Vagina (tissue), 2 donors: ENCODE data around the gene POLA2. TPM values are rescaled to one million over a fixed set of nuclear protein-coding genes. Genes with fewer than 3 reads are reported as not detected.
A peak's percentile ranks its signal among the peaks of the same experiment; 100 is the strongest.

ENCODE experiments used
- DNase-seq, 2 donors: peaks; one replicate each; pipeline ENCODE4 v3.0.0-alpha.2; 2017; ENCODE audit errors: extremely low spot score in 2 of 2
- H3K27ac ChIP-seq: fragments of 200-600 bp; sonication (generic); one replicate; pipeline ENCODE4 v1.5.1; 2019
- H3K27me3 ChIP-seq: fragments of 200-600 bp; sonication (generic); one replicate; pipeline ENCODE4 v1.5.1; 2019
- H3K36me3 ChIP-seq, 2 donors: fragments of 200-600 bp; sonication (generic); one replicate each; pipeline ENCODE4 v1.5.1; 2017 to 2019
- H3K4me1 ChIP-seq: fragments of 200-600 bp; sonication (generic); one replicate; pipeline ENCODE4 v1.5.1; 2019
- H3K4me3 ChIP-seq, 2 donors: fragments of 200-600 bp; sonication (generic); 1 replicate in 1 of 2; 2 replicates in 1 of 2; pipeline ENCODE4 v1.5.1; 2016 to 2019
- H3K9me3 ChIP-seq: fragments of 200-600 bp; sonication (generic); one replicate; pipeline ENCODE4 v1.5.1; 2019
- POLR2A ChIP-seq, 2 donors: fragments of 450-650 bp; IDR thresholded peaks; one replicate each; pipeline ENCODE4 v1.6.1; 2017; ENCODE audit warnings: antibody characterized with exemption in 2 of 2, mild to moderate bottlenecking in 2 of 2, moderate library complexity in 2 of 2
- POLR2AphosphoS5 ChIP-seq, 2 donors: sonication (generic); formaldehyde crosslinking; IDR thresholded peaks; one replicate each; pipeline ENCODE4 v1.9.0; 2017; ENCODE audit warnings: antibody characterized with exemption in 2 of 2, mild to moderate bottlenecking in 2 of 2, low read depth in 1 of 2; ENCODE audit not compliant: insufficient read depth in 1 of 2
- intact Hi-C: fragments of 100-400 bp; cut with DNase I; formaldehyde crosslinking; loops from one replicate; pipeline ENCODE4 v1.15.1; 2023
- total RNA-seq: library from RNA; depleted of rRNA; stranded (reverse); fragments of >200 nt; gene quantifications from one replicate; pipeline ENCODE4 v1.2.3, GENCODE V29; 2016
- TF ChIP-seq, protein P1 (sequence below), 3 experiments: fragments of 450-650 bp in 2 of 3; fragments of 200-600 bp in 1 of 3; sonication (generic) in 1 of 3; IDR thresholded peaks; one replicate each; pipeline ENCODE4 v1.5.1; 2017 to 2019; ENCODE audit warnings: antibody characterized with exemption in 3 of 3, mild to moderate bottlenecking in 2 of 3, moderate library complexity in 2 of 3

Gene POLA2
- total RNA-seq, 1 donor from 2014 or later = 9.6 TPM

DNA sequence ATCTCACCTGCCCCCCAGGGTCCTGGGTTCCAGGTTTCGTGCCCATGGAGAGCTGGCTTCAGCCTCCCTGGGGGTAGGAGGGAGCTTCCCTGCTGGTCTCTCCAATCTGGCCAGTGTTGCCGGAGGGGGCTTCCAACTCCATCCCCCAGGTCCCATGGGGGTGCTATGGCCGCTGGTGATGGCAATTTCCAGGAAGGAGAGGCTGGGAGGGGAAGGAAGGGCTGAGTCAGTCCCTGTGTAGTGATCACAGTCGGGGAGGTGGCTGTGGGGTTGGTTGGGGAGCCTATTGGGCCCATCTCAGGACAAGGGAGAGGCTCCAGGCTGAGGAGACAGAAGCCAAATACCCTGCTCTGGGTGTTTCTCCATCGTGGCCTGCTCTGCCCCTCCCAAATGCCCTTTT is 47.2 kb downstream of the POLA2 start:
- Histone ChIP-seq H3K9me3 (no peaks in the 10 kb centered on the region), H3K4me1 (peaks cover 38% of the 10 kb centered on the region)

DNA sequence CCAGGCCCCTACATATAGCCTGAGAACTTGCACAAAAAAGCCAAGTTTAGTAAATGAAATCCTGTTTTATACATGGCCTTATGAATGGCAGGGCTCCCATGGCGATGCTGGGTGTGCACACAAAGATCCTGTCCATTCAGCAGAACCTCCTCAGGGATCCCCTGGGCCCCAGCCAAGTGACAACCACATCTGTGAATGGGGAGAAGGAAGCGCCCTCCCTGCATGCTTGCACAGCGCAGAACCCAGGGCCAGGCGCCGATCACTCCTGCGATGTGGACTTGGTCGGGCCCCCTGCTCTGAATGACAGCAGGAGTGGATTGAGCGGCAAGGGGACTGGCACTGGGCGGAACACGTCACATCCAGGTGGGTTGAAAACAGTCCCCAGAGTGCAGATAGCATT is 48.5 kb downstream of the POLA2 start:
- Histone ChIP-seq H3K9me3 (no peaks in the 10 kb centered on the region), H3K4me1 (peaks cover 45% of the 10 kb centered on the region)
- DNase-seq = no peak

More for the DNA sequence above, 47.2 kb downstream of the POLA2 start:
- TF ChIP-seq POLR2AphosphoS5 (IDR thresholded peaks at IDR 0.05; ENCODE audit: insufficient read depth in 1 of 2, low read depth in 1 of 2) (no peak), POLR2A (IDR thresholded peaks at IDR 0.05) (no peak)
- TF ChIP-seq, protein P1, sequence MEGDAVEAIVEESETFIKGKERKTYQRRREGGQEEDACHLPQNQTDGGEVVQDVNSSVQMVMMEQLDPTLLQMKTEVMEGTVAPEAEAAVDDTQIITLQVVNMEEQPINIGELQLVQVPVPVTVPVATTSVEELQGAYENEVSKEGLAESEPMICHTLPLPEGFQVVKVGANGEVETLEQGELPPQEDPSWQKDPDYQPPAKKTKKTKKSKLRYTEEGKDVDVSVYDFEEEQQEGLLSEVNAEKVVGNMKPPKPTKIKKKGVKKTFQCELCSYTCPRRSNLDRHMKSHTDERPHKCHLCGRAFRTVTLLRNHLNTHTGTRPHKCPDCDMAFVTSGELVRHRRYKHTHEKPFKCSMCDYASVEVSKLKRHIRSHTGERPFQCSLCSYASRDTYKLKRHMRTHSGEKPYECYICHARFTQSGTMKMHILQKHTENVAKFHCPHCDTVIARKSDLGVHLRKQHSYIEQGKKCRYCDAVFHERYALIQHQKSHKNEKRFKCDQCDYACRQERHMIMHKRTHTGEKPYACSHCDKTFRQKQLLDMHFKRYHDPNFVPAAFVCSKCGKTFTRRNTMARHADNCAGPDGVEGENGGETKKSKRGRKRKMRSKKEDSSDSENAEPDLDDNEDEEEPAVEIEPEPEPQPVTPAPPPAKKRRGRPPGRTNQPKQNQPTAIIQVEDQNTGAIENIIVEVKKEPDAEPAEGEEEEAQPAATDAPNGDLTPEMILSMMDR (IDR thresholded peaks at IDR 0.05) = no peak
- Histone ChIP-seq H3K36me3 (no peaks in the 10 kb centered on the region), H3K27me3 (no peaks in the 10 kb centered on the region), H3K27ac (no peak overlapping the region), H3K4me3 (no peak overlapping the region)
- DNase-seq = no peak
- intact Hi-C loops = no loop called here

DNA sequence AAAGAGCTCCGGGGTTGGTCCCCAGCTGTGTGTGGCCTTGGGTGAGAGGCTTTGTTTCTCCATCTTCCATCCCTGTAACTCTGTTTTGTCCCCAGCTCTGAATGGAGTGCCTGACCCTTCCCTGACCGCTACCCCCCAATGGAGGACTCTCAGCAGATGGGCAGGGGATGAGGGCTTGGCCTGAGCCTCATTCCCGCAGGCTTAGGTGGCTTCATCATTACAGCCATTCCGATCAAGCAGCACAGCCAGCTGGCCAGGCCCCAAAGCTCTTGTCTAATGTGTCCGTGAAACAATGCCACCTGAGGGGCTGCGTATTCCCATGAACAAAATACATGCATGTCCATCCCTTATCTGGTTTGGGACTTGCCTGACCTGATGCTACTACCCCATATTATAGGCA is 49.0 kb downstream of the POLA2 start:
- no peak overlapping the region for H3K4me3 ChIP-seq
- TF ChIP-seq, protein P1 (IDR thresholded peaks at IDR 0.05) = no peak
- TF ChIP-seq POLR2AphosphoS5 (IDR thresholded peaks at IDR 0.05; ENCODE audit: insufficient read depth in 1 of 2, low read depth in 1 of 2) = no peak
- TF ChIP-seq POLR2A (IDR thresholded peaks at IDR 0.05) = no peak
- H3K36me3 ChIP-seq = no peaks in the 10 kb centered on the region
- DNase-seq = no peak
- H3K27me3 ChIP-seq = no peaks in the 10 kb centered on the region
- H3K27ac ChIP-seq = no peak overlapping the region
- H3K9me3 ChIP-seq = no peaks in the 10 kb centered on the region
- intact Hi-C loops = no loop called here
- H3K4me1 ChIP-seq = peaks cover 49% of the 10 kb centered on the region

More for the DNA sequence above, 48.5 kb downstream of the POLA2 start:
- no peak overlapping the region for H3K4me3 ChIP-seq
- no peaks in the 10 kb centered on the region for H3K27me3 ChIP-seq
- H3K36me3 ChIP-seq = no peaks in the 10 kb centered on the region
- intact Hi-C loops = no loop called here
- no peak for TF ChIP-seq POLR2AphosphoS5 (IDR thresholded peaks at IDR 0.05; ENCODE audit: insufficient read depth in 1 of 2, low read depth in 1 of 2)
- no peak for TF ChIP-seq POLR2A (IDR thresholded peaks at IDR 0.05)
- TF ChIP-seq, protein P1 (IDR thresholded peaks at IDR 0.05) = no peak
- no peak overlapping the region for H3K27ac ChIP-seq

DNA sequence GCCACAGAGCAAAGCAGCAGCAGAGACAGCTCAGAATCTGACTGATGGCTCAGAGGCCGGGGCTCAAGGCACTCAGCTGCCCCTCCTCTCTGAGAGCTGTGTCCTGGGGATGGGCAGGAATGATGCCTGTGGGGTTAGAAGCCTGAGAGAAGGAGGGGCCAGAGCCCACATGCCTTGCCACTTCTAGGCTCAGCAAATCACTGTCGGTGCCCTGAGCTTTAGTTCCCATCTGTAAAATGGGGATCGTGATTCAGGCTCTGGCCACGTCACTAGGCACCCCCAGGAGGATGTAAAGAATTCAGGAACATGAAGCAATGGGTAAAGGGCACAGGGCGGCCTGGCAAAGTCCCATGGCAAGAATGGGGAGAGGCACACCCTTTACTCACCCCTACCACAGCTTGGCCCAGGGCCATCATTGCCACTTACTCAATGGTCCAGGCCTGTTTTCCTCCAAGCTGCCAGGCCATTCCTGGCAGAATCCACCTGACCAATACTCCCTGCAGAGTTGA is 49.5 kb downstream of the POLA2 start:
- no peaks in the 10 kb centered on the region for H3K27me3 ChIP-seq
- H3K9me3 ChIP-seq = no peaks in the 10 kb centered on the region
- no peak for TF ChIP-seq POLR2A (IDR thresholded peaks at IDR 0.05)
- TF ChIP-seq, protein P1 (IDR thresholded peaks at IDR 0.05) = no peak
- no peak for TF ChIP-seq POLR2AphosphoS5 (IDR thresholded peaks at IDR 0.05; ENCODE audit: insufficient read depth in 1 of 2, low read depth in 1 of 2)
- H3K4me3 ChIP-seq = no peak overlapping the region
- DNase-seq = no peak
- intact Hi-C loops = no loop called here
- no peak overlapping the region for H3K27ac ChIP-seq
- H3K36me3 ChIP-seq = no peaks in the 10 kb centered on the region
- H3K4me1 ChIP-seq = peaks cover 54% of the 10 kb centered on the region

DNA sequence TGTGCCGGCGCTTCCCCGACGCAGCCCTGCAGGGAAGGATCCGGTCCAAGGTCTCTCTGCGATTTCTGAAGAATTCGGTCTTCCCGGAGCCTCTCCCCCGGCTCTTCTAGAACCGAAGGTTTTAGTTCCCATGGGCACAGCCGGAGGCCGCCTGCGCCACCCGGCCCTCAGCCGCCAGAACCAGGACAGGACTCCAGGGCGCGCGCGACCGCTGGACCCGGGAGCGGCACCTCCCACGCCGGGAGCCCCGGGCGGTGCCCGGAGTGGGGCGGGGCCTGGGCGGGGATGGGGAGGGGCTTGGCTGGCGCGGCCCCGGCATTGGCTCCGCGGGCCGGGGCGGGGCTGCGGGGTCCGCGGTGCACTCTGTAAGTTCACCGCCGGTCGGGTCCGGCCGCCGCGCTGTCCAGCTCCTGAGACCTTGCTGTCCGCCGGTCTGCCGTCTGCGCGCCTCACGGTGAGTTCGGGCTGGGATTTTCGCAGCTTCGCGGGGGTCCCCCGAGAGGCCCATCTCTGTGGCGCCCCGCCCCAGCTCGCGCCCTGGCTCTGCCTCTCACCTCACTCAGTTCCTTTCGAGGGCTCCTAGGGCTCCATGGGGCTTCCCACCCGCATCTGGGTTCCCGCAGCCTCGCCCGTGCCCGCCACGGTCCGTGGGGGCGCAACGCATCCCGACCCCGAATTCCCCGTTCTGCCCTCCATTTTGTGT is 52.9 kb downstream of the POLA2 start, which contains the start of gene CDC42EP2:
Gene CDC42EP2, plus strand, starts transcription at position 366 of the 703 bp plus-strand sequence. CDS start 6,033 bp downstream, outside the sequence.
- Histone ChIP-seq H3K27me3 (no peaks in the 10 kb centered on the region), H3K36me3 (no peaks in the 10 kb centered on the region), H3K9me3 (no peaks in the 10 kb centered on the region), H3K27ac (peak within 1 kb of the TSS; percentile 90), H3K4me3 (peak within 1 kb of the TSS; percentile 89 to 94), H3K4me1 (peaks cover 76% of the 10 kb centered on the region)
- DNase-seq = no peak
- TF ChIP-seq, protein P1 (IDR thresholded peaks at IDR 0.05) = peak in 1 of 3 experiments; percentile 16
- TF ChIP-seq POLR2AphosphoS5 (IDR thresholded peaks at IDR 0.05; ENCODE audit: insufficient read depth in 1 of 2, low read depth in 1 of 2) (peak in 1 of 2 donors; percentile 86), POLR2A (IDR thresholded peaks at IDR 0.05) (peak in 1 of 2 donors; percentile 87)
- intact Hi-C loops = no loop called here
